Skin of body (tissue), 2 donors: ENCODE results near the gene CARHSP1. TPM values are rescaled to one million over a fixed set of nuclear protein-coding genes. Genes with fewer than 3 reads are reported as not detected.
"Not testable (repeated sequence)": the region's sequence is repeated elsewhere in the genome, so short reads cannot be mapped to it uniquely, and the experiment has no call there.

Experiments used
- DNase-seq: peaks from one replicate; lab custom pipeline; 2025; lab: John Stamatoyannopoulos, UW
- total RNA-seq: library from RNA; depleted of rRNA; stranded (reverse); fragments of >200 nt; gene quantifications from one replicate; pipeline ENCODE4 v1.2.3, GENCODE V29; 2014

CARHSP1 gene
- total RNA-seq, 1 donor from 2014 or later, result 34.9 TPM

DNA sequence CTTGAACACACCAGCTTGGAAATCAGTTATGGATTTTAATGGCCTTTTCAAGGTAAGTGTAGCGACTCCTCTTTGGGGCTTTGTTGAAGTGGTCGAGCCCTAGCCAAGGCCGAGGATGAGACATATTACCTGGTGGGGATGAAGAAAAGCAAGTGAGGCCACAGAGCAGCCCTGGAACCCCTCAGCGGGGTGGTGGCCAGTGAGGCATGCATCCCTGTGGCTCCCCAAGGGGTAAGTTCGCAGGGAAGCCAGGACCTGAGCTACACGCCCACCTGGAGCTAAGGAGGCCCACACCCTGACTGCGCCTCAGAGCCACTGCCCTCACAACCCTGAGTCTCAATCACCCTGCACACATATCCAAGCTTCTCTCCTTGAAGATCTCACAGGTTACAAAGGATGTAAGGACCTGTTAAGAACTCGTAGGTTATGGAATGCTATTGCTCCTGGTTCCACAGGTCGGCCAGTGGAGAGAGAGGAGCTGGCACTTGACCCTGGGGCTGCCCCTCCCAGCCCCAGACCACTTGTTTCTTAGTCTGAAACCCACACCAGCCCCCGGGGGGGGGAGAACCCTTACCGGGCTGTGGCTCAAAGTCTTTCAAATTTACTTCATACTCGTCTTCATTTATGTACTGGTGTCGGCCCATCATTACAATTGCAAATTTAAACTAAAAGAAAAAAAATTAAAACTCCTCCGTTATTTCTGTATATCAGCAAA, 25.3 kb upstream of the CARHSP1 start:
- DNase-seq, result no peak

DNA sequence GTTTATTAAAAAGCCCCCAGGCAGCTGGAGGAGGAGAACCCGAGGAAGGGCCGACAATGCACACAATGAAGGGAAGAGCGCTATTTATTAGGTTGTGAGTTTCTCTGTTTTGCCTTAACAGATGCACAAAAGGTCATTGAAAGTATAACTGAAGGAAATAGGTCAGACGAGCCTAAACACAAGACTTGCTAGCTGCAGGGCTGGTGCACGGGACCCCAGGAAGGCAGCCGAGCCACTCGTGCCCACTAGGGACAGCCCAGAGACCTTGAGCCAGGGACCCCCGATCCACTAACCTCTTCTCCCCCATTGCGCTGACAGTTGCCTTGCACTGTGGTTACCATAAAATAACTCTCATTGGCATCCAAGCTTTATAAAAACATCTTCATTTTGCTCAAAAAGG, 24.6 kb upstream of the CARHSP1 start:
- no peak for DNase-seq

DNA sequence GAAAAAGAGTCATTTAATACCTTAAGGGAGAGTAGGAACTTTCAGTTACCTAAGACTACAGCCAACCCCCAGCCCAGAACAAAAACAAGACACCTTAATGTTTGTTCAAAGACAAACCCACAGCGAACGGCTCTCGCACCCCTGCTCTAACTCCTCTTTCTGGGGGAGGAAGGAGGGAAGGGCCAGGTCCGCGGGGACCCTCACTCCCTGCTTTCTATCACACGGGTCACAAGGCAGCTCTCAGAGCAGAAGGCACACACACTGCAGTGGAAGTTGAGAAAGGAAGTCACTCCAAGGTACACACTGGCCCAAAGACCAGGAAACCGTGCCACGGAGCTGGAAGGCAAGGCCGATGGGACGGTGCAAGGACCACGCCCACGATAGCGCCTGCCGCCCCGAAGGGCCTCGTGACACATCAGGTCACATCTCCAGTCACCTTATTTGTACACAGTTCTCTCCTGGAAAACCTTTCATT, 23.3 kb upstream of the CARHSP1 start:
- no peak for DNase-seq

DNA sequence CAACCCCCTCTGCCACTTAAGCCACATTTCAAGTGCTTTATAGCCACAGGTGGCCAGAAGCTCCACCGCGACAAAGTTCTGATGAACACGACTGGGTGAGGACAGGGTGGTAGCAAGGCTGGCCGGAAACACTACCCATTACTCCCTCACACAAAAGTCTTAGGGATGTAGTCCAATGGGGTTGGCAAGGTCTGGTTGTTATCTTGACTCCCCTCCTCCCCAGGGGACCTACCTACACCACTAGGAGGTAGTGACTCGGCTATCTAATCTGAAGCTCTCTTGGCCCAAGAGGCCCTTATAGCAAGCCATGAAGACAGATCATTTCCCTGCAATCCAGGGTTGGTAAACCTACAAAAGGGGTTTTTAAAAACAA, 21.7 kb upstream of the CARHSP1 start:
- no peak for DNase-seq

DNA sequence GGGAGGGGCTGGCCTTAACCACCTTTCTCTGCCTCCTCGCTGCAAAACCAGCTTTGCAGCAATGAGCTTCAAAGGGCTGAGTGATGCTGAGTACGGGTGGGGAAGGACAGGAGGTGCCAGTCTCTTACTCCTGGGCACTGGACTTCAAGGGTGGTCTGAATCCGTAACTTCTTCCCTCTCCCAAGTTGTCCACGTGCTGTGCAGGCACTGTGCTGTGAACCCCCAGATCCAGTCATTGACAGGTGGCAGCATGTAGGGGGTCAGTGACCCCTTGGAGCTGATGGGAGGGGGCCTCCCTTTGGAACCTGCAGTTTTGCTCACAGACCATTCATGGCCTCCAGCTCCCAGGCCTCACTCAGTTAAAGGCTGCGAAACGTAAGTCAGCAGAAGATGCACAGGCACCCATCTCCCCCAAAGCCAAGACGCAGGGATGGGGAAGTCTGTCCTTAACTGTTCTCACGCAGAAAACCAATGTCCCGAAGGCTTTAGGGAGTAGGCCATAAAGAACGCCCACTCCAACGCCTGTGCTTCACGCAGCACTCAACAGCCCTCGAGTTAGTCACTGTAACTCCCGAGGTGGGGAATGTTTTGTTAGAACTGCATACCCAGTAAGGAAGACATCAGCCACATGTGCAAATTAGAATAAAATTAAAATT, 21.2 kb upstream of the CARHSP1 start:
- no peak for DNase-seq

DNA sequence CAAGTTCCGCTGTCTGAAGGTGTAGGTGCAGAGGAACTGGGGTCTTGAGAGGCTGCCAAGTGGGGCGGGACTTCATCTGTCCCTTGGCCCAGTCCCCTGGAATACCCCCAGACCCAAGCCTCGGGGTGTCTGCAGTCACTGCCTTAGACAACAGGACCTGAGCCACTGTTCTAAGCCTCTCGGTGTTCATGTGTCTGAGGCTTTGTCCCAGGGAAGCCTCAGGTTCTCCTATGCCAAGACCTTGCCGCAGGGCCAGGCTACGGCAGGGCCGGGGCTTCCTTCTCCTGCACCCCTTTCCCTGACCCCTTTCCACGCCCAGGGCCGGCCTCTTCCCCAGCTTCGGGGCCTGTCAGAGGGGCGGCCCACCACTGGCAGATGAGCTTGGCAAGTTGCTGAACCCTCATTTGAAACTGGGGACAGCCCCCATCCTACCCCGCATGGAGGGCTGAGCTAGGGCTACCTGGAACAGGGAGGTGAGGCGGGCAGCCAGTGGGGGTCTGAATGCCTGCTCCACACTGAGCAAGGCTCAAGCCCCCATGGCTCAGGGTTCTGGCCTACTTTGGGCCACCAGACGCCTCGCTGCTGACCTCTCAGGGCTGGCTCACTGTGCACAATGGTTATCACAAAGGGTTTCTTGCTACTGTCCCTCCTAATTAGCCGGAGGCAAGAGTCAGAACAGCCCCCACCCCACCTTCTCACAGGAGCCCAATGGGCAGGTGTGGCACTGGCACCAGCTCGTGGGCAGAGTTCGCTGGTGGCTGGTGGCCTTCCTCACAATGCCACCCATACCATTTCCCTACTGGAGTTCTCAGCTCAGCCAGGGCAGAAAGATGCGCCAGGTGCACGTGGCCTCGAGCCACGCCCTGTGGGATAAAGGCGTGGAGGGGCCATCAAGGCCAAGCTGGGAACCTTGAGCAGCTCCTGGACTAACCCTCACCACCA, 20.4 kb upstream of the CARHSP1 start:
- DNase-seq, result no peak

DNA sequence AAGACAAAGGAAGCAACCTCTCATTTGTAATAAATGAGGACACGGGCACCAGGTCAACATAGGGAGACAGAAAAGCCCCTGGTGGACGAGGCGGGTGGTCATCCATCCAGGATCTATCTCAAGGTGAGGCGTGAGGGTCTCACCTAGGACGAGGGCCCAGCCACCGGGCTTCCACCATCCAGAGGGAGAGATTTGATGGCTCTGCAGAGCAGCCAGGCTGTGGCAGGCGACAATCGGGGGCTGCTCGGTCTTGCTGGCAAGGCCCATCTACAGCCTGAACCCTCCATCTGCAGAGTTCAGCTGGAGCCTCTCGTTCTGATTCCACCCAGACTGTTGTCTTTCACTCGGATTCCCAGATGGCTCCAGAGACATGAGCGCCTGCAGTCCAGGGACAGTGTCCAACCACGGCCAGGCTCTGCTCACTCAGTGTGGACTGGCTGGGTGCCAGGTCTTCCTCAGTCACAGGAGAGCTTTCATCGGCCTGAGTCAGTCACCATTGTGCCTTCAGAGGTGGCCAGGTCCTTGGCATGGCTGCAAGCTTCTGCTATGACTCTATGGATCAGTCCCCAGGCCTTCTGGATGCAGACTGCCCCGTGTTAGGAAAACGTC, 19.2 kb upstream of the CARHSP1 start:
- no peak for DNase-seq

DNA sequence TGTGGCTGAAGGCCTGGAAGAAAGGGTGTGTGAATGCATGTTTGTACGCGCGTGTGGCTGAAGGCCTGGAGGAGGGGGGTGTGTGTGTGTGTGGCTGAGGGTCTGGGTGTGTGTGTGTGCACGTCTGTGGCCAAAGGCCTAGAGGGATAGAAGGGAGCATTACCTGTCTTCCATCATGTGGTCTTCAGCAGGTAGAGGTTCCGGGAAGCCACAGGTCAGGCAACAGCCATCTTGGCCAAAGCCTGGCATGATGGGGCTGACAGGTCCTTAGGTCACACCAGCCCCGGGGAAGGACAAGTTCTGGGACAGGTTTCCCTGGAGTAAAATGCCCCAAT, 18.6 kb upstream of the CARHSP1 start:
- no peak for DNase-seq

DNA sequence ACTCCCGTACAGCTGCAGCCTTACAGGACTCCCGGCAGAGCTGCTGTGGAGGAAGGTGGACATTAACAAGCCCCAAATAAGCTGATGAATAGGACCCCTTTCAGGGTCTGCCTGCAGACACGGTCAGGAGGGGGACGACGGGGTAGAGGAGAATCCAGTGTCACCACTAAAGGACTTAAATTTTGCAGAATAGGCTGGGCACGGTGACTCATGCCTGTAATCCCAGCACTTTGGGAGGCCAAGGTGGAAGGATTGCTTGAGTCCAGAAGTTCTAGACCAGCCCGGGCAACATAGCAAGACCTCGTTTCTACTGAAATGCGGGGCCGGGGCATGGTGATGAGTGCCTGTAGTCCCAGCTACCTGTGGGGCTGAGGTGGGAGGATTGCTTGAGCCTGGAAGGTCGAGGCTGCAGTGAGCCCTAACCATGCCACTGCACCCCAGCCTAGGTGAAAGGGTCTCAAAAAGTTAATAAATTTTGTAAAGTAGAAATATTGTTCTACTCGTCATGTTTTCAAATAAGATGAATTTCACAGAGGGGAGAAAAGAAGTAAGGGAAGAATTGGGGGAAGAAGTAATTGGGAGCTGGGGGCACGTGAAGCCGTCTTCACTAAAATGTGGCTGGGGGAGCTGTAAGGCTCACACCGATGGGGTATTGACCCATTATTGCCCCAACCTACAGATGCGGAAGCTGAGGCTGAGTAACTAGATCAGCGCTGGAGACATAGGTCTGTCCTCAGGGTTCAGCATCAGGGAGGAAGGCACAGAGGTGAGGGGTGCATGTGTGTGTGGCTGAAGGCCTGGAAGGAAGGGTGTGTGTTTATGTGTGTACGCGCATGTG, 18.0 kb upstream of the CARHSP1 start:
- DNase-seq, result no peak

DNA sequence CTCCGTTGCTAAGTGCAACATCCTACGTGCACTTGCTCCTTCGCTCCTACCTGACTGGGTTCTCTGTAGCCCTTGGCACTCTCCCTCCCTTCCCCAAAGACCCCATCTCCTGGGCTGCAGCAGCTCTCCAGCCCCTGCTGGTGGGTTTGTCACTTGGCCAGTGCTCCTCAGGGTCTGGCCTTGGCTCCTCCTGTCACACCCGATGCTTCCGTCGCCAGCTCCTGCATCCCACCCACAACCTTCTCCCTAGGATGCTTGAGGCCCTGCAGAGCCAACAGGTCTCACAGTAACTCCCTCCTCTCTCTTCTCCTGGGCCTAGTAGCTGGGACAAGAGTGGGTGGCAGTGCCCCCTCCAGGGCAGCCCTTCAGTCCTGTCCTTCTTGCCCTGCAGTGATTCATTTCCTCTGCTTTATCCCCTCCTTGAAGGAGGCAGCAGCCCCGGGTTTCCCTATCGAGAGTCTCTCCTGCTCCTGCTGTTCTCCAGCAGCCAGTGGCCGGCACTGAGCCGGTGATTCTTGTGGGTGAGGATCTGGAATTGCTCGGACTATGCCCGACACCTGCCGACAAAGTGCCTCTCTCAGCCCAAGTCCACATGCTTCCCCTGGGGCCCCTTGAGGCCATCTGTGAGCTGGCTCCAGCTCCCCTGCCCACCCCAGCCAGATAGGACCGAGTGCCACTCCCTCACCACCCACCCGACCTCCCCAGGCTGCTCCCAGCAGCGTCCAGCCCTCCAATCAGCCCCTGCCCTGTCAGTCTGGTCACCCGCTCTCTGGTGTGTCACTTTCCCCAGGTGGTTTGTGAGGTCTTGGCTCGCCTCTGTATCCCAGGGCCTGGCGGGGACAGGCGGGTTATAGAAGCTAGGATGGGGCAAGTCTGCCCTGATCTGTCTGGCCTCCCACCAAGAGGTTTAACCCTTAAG, 17.1 kb upstream of the CARHSP1 start:
- DNase-seq, result no peak

DNA sequence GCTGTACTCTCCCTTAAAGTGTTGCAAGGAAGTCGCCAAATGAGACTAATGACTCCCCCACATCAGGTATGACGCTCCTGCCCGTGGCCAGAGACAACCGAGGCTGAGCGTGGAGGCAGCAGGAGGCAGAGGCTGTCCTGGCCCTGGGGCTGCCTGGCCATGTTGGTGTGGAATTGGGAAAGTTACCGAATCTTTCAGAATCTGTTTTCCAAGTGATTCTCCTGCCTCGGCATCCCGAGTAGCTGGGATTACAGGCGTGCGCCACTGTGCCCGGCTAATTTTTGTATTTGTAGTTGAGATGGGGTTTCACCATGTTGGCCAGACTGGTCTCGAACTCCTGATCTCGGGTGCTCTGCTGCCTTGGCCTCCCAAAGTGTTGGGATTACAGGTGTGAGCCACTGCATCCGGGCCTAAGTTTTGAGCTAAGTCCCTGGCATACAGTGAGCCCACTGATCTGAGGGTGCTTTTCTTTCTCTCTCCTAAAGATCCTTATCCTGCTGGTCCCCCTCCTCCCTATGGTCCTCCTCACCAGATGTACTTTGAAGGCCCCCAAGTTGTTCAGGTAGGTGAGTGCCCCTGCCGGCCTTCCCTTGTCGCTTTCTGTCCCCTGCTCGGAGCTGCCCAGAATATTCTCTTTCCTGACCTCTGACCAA, 14.0 kb upstream of the CARHSP1 start:
- no peak for DNase-seq

DNA sequence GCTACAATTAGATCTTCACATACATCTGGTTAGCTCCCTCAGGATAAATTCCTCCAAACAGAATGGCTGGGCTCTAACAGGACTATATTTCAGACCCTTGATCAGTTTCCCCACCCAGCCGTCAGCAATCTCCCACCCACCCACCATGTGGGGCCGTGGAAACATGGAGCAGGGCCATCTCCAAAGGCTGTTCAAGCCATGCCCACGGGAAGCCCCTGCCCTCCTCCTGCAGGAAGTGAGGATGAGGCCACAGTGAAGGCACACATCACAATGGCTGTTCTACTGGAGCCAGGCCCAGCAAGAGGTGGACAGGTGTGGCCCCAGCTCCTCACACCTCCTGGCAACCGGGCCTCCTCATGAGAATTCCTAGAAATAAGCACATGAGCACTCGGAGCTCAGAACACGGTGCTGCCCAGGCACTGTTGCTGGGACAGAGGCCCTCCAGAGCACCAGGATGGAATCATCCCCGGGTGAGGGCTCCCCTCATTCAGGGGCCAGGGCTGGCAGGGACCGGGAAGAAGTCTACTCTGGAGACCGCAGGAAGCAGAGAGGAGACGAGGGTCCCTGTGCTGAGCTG, 13.3 kb upstream of the CARHSP1 start, which contains the start of gene LITAFD:
Gene LITAFD, plus strand, starts transcription at position 311 of the 577 bp plus-strand sequence. CDS start 2,005 bp downstream, outside the sequence.
- DNase-seq, result no peak

DNA sequence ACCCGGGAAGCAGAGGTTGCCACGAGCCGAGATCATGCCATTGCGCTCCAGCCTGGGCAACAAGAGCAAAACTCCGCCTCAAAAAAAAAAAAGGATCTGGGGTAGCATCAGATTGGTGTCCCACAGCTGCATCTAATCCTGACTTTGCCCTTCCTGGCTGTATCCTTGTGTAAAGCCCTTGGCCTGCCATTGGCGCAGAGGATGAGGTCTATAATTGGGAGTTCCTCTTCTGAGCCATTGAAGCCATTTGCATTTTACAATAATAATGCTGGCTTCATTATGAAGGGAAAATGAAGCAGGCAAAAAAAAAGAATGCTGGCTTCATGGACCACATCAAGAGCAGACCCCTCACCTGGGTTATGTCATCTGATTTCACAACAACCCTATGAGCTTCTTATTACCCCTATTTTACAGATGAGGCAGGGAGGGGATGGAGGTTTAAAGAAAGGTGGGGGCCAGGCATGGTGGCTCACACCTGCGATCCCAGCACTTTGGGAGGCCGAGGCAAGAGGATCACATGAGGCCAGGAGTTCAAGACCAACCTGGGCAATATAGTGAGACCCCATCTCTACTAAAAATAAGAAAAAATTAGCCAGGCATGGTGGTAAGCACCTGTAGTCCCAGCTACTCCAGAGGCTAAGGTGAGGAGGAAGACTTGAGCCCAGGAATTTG, 12.2 kb upstream of the CARHSP1 start:
- DNase-seq, result no peak

DNA sequence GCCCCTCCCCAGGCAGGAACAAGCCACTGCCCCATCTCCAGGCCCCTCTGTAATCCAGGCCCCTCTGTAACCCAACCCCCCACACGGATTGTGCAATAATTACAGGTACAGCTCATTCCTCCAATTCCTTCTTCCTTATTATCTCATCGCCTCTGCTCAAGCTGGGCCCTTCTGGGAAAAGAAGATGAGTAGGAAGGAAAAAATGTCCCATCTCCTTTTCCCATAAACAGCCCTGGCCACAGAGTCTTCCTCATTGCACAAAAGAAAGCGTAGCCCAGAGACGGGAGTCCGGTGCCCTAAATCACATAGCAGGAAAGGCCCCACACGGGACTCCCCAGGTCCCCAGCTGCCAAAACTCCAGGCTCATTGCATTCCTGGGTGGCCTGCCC, 9.7 kb upstream of the CARHSP1 start:
- no peak for DNase-seq

DNA sequence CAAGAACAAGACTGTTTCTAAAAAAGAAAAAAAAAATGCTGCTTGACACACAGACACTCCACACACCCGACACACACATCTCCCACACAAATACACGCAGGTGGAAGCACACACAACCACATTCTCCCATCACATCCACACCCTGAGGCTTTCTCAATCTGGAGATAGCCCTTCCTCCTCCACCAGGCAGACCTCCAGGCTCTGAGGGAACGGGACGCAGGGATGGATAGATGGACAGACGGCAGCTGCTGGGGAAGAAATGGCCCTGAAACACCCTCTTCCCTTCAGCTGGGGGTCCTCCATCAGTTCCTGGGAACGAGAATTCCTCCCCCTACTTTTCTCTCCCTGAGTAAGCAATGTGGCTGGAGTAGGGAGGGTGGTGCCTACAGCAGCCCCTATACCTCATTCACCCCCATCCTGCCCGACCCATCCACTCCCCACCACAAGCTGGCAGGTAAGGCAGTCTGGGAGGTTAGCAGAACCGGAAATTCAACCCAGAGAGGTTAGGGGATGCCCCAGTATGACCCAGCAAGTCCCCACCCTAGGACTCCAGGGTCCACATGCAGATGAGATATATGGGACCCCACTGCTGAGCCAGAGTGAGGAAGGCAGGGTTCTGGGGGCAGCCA, 9.2 kb upstream of the CARHSP1 start:
- no peak for DNase-seq

DNA sequence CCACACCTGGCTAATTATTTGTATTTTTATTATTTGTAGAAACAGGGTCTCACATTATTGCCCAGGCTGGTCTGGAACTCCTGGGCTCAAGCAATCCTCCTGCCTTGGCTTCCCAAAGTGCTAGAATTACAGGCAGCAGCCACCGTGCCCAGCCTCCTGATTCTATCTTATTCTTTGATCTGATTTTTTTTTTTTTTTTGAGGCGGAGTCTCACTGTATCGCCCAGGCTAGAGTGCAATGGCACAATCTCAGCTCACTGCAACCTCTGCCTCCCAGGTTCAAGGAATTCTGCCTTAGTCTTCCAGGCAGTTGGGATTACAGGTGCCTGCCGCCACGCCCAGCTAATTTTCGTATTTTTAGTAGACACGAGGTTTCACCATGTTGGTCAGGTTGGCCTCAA, 6.5 kb upstream of the CARHSP1 start:
- not testable (repeated sequence) for DNase-seq

DNA sequence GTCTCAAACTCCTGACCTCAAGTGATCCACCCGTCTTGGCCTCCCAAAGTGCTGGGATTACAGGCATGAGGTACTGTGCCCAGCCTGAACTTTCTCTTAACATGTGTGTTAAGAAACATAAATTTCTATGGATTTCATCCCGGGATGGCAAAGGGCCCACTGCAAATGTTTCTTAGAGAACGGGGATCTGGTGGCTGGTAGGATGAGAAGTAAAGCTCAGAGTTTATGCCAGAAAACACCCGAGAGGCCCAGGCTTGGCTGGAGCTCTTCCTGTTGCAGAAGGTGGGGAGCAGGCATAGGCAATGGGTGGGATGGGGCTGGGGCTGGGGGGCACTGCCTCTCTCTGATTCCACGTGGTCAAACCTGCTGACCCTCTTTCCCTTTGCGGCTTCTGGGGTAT, 5.6 kb upstream of the CARHSP1 start:
- DNase-seq, result peak; percentile 26

DNA sequence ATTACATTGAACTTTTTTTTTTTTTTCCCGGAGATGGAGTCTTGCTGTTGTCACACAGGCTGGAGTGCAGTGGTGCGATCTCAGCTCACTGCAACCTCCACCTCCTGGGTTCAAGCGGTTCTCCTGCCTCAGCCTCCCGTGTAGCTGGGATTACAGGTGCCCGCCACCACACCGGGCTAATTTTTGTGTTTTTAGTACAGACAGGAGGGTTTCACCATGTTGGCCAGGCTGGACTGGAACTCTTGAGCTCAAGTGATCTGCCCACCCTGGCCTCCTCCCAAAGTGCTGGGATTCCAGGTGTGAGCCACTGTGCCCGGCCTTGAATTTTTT, 5.0 kb upstream of the CARHSP1 start:
- DNase-seq, result not testable (repeated sequence)
